LNCaP clone FGC (cell line): Measurements from ENCODE around the gene CHD5.

Experiments used
- DNase-seq: peaks from one replicate; pipeline ENCODE4 v3.0.0-alpha.2; 2011; ENCODE audit warnings: low read depth
- H3K4me3 ChIP-seq: 2 replicates; pipeline ENCODE4 v1.5.1; 2011; ENCODE audit warnings: mild to moderate bottlenecking, low read depth, low read length, control low read depth
- TF ChIP-seq, protein P1 (sequence below): IDR thresholded peaks from 2 replicates; pipeline ENCODE4 v1.5.1; 2012; ENCODE audit warnings: mild to moderate bottlenecking; ENCODE audit not compliant: control insufficient read depth, insufficient read depth; ENCODE audit errors: extremely low read depth

The CHD5 gene

DNA sequence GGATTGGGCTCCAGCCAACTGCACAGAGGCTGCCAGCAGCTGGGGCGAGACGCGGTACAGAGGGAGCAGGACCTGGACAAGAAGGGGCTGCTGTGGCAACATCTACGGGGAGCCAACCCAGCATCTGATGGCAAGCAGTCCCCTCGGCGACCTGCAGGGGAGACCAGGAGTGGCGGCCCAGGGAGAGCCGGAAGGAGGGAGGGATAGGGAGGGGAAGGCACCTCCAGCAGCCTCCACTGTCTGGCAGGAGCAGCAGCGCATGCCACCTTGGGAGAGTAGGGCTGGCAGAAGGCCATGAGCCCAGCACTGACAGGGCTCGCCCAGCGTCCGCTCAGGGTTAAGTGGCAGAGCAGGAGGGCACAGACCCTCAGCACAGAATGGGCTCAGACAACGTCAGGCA lies 17.3 kb downstream of the CHD5 start:
- TF ChIP-seq, protein P1, sequence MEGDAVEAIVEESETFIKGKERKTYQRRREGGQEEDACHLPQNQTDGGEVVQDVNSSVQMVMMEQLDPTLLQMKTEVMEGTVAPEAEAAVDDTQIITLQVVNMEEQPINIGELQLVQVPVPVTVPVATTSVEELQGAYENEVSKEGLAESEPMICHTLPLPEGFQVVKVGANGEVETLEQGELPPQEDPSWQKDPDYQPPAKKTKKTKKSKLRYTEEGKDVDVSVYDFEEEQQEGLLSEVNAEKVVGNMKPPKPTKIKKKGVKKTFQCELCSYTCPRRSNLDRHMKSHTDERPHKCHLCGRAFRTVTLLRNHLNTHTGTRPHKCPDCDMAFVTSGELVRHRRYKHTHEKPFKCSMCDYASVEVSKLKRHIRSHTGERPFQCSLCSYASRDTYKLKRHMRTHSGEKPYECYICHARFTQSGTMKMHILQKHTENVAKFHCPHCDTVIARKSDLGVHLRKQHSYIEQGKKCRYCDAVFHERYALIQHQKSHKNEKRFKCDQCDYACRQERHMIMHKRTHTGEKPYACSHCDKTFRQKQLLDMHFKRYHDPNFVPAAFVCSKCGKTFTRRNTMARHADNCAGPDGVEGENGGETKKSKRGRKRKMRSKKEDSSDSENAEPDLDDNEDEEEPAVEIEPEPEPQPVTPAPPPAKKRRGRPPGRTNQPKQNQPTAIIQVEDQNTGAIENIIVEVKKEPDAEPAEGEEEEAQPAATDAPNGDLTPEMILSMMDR, result no peak
- no peak overlapping the region for H3K4me3 ChIP-seq
- DNase-seq, result no peak

DNA sequence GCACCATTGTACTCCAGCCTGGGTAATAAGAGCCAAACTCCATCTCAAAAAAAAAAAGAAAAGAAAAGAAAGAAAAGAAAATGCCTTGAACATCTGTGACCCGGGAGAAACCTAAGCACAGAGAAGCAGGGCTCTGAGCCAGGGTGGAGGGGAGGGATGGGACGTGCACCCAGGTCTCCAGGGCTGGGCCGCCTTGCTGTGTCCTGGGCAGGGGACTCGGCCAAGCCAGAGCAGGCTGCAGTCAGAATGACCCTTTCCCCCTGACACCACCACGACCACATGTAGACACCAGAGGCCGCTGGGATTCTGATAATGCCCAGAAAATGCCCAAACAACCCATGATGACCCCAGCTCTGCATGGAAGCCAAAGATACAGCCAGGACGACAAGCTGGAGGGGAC lies 17.8 kb downstream of the CHD5 start:
- H3K4me3 ChIP-seq, result no peak overlapping the region
- DNase-seq, result no peak
- TF ChIP-seq, protein P1, result no peak

DNA sequence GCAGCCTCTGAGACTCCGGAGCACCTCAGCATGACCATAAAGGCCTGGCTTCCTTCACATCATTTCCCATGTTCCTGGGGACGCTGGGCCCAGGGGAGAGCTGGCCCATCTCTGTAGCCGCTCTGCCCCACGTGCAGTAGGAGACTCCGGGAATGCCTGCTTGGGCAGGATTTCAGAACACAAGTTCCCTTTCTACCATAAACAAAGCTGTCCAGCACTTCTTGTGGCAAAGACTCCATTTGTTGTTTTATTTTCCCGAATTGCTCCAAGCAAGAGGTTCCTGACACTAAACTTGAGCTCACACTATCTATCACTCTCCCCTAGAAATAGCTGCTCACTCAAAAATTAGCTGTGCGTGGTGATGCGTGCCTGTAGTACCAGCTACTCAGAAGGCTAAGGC lies 21.9 kb downstream of the CHD5 start:
- H3K4me3 ChIP-seq, result no peak overlapping the region
- DNase-seq, result no peak
- TF ChIP-seq, protein P1, result no peak

DNA sequence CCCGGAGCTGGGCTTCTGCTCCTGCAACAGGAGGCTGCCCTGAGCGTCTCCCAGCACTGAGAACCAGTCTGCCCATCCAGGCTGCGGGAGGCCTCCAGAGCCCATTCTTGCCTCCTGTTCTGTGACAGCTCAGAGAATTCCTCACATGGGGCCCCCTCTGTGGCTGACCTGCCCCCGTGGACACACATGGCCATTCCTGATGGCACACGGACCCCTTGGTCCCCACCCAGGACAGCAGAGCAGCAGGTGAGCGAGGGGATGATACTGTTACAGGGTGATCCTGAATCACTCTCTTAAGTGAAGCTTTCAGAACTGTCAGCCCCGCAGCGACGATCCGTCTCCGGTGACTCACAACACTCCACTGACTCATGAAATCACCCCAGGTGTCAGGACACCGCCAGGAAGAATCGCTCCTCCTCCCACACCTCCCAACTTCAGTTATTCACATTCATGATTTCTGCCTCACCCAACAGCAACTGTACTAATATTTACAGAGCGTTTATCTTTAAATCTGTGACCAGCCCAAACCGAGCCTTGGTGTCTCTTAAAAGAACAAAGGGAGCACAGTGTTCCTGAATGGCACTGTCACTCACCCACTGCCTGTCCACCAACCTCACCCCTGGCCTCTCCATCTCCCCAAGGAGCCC lies 22.5 kb downstream of the CHD5 start:
- DNase-seq, result peak; percentile 87
- TF ChIP-seq, protein P1, result no peak
- H3K4me3 ChIP-seq, result no peak overlapping the region

DNA sequence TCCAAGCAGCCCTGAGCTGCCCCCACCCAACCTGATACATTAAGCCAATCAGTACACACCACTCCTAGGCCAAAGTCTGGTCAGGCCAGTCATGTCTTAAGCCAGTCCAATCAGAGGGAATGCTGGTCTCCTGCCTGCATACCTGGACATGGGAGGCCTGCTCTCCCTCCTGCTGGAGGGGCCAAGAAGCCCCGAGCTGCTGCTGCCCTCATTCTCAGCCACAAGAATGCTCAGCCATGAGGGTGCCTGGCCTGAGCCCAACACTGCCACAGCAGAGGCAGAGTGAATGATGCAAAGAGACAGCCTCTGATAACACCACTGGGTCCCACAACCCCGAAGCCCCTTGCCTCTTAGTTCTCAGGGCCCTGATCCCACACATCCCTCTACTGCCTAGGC lies 23.0 kb downstream of the CHD5 start:
- TF ChIP-seq, protein P1, result no peak
- DNase-seq, result no peak
- no peak overlapping the region for H3K4me3 ChIP-seq

DNA sequence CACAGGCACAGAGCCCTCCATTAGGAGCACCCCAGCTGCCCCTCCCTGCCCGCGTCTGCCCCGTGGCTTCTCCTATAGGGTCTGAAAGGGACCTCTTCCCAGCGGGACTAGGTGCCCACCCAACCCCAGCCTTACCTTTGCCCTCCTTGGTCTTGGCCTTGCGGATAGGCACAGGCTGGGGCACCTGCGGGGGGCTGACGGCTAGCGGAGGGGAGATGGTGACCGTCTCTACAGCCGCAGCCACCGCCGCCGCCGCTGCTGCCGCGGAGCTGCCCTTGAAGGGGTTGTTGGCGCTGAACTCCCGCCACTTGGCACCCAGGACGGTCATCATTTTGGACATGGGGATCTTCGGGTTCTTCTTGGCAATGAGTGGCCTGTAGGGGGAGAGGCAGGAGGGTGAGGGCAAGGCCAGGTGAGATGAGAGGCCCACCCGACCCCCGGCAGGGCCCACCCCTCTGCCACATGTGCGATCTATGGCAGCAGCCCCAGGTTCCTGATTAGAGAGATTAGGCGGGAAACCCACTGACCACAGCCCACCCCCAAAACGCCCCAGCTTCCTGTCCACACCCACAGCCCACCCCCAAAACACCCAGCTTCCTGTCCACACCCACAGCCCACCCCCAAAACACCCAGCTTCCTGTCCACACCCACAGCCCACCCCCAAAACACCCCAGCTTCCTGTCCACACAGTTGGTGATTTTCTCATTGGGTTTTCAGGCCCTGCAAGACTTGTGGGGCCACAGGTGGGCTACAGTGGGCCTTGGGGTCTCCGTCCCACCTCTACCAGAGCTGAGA lies 25.4 kb downstream of the CHD5 start:
- TF ChIP-seq, protein P1, result no peak
- no peak overlapping the region for H3K4me3 ChIP-seq
- no peak for DNase-seq
